GM21423 (cell line): ENCODE data around the gene HDAC4.

Experiments used
- ATAC-seq: cut with Tn5 transposase; IDR thresholded peaks from one replicate; pipeline ENCODE4 v1.9.1; 2021; ENCODE audit warnings: mild to moderate bottlenecking, moderate library complexity; ENCODE audit not compliant: unreplicated experiment

HDAC4 gene

DNA sequence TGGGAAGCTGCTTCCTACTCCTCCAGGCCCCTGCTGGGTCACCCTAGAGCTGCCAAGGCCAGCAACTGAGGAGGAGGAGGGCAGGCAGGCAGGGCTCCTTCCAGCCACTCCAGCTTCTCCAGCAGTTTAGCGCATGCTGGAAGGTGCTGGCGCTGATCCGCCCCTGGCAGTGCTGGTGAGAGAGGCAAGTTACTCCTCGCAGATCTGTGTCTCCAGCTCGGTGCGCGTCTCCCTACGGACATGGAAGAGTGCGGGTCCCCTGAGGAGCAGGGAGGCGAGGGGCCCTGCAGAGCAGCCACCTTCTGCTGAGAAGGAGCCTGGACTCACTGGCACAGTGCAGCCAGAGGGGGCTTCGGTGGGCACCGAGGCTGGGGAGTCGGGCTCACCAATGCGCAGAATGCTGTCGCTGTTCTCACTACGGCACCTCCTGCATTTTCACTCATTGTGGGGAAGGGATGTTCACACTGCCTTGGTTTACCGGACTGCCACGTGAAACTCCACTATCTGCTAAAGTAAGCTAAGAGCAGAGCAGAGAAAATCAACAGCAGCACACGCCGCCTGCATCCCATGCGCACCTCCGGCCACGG, 206.0 kb downstream of the HDAC4 start:
- no peak for ATAC-seq

GRCh38 chr2:239193925-239194677, 206.7 kb downstream of the HDAC4 start:
- no peak for ATAC-seq

- no peak for ATAC-seq
These were observed 207.4 kb downstream of the HDAC4 start for GRCh38 chr2:239193401-239193811.

GRCh38 chr2:239192975-239193374, 207.8 kb downstream of the HDAC4 start:
- no peak for ATAC-seq

GRCh38 chr2:239192456-239192855, 208.4 kb downstream of the HDAC4 start:
- no peak for ATAC-seq

DNA sequence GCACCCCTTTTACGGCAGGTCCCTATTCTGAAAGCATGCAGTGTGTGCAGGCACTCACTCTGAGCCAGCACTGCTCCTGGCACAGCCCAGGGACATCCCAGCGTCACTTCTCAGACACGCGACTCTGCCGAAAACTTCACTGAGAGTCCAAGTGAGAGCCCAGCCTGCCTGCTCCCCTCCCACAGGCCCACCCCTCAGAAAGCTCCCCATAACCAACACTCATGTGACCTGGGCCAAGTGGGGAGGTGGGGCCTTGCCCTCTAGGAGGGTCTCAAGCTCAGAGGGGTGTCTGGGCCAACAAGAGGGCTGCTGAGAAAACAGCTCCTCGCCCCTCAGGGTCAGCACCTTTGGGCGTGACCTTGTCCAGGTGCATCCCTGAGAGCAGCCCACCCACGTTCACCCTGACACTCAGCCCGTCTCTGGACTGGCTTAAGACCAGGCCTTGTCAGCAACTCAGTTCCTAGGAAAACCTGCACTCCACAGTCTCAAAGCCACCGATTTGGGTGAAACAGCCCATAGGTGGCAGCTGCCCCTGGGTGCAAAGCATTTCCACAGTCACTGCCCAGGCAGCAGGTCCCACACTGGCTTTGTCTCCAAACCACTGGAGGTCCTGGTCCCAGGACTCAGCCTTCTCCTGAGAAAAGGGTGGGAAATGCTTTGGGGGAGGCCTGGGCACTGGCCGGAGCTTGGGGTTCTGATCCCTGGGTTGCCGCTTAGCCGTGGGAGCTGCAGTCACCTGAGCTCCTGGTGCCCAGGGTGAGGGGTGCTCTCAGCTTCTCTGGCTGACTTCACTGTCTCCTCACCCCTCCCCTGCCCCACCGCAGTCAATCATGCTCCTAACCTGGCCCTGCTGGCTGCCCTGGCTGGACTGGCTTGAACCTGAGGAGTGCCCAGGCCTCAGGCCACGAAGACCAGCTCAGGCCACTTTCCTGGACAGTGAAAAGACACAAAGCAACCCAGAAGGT, 209.6 kb downstream of the HDAC4 start:
- no peak for ATAC-seq

DNA sequence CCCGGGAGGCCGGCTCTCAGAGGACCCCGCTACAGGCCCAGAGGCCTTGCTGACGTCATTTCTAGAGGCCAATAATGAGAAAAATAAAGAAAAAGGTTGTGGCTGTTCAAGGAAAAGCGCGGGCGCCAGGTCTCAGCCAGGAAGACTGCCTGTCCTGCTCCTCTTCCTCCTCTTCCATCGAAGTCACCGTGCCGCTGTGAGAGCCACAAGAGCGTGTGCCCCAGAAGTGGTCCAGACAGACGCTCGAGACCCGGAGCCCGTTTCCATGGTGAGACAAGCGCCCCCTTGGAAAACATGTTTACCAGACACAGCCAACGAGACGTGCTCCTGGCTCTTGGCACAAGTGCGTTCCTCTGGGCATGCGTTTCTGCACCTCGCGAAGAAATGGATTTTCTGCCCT, 210.5 kb downstream of the HDAC4 start:
- no peak for ATAC-seq

GRCh38 chr2:239189711-239190131, 211.1 kb downstream of the HDAC4 start:
- no peak for ATAC-seq

GRCh38 chr2:239188536-239188935, 212.3 kb downstream of the HDAC4 start:
- ATAC-seq: no peak

GRCh38 chr2:239187464-239188253, 213.2 kb downstream of the HDAC4 start:
- ATAC-seq: no peak

- no peak for ATAC-seq
These were observed 214.1 kb downstream of the HDAC4 start for GRCh38 chr2:239186516-239187357.

GRCh38 chr2:239184968-239185903, 215.6 kb downstream of the HDAC4 start:
- no peak for ATAC-seq

DNA sequence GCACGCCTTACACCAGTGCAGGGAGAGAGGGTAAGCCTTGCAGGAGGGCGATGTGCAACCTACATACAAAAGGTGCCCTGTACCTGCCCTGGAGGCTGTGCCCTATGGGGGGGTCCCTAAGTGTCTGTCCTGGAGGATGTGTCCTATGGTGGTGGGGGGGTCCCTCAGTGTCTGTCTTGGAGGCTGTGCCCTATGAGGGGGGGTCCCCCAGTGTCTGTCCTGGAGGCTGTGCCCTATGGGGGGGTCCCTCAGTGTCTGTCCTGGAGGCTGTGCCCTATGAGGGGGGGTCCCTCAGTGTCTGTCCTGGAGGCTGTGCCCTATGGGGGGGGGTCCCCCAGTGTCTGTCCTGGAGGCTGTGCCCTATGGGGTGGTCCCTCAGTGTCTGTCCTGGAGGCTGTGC, 216.6 kb downstream of the HDAC4 start:
- ATAC-seq: no peak

- no peak for ATAC-seq
These were observed 217.6 kb downstream of the HDAC4 start for GRCh38 chr2:239182981-239183791.

GRCh38 chr2:239181903-239182581, 218.8 kb downstream of the HDAC4 start:
- no peak for ATAC-seq

GRCh38 chr2:239181074-239181902, 219.5 kb downstream of the HDAC4 start:
- no peak for ATAC-seq
